Measurements from ENCODE around the gene FHIP1A. TPM values are rescaled to one million over a fixed set of nuclear protein-coding genes. Genes with fewer than 3 reads are reported as not detected.
A peak's percentile ranks its signal among the peaks of the same experiment; 100 is the strongest.

The FHIP1A gene
- total and polyA plus RNA-seq, 2 of the 13 experiments (the other 11 are each of a cell fraction or from before 2014, with no cell fraction given): 4.1 to 6.2 TPM

GRCh38 chr4:151361126-151361525 is 47.9 kb upstream of the FHIP1A start:
- Histone ChIP-seq H3K4me1 (ENCODE audit: insufficient read depth, low read length) (peaks cover 23% of the 10 kb centered on the region), H3K9ac (ENCODE audit: insufficient read depth, low read depth, low read length) (no peak overlapping the region), H3K4me2 (ENCODE audit: low read depth, low read length) (no peak overlapping the region), H3K27ac (ENCODE audit: extremely low read length, insufficient read depth, low read length) (no peak overlapping the region), H2AFZ (ENCODE audit: low read length) (no peak overlapping the region), H3K79me2 (ENCODE audit: insufficient read depth, low read length) (no peaks in the 10 kb centered on the region), H4K20me1 (ENCODE audit: insufficient read depth, low read length) (no peaks in the 10 kb centered on the region), H3K4me3 (replicated peaks in 1 of 3; ENCODE audit: insufficient read depth in 1 of 3, low read depth in 2 of 3, low read length in 3 of 3) (no peak overlapping the region), H3K9me3 (ENCODE audit: low read length) (no peaks in the 10 kb centered on the region), H3K36me3 (replicated peaks in 1 of 2; ENCODE audit: control insufficient read depth in 1 of 2, insufficient read depth in 2 of 2, low read length in 2 of 2) (no peaks in the 10 kb centered on the region), H3K27me3 (ENCODE audit: control insufficient read depth in 1 of 2, insufficient read depth in 2 of 2, low read length in 2 of 2) (no peaks in the 10 kb centered on the region; a peak in 1 of 5 replicates)
- ChIA-PET CTCF (ENCODE audit: low intra/inter-chr PET ratio, low total read pairs) (no interaction called here), POLR2A (interaction anchor here (2.1 kb wide), 1 partner anchor 36 kb away, joined by 10 read pairs; the partner anchor contains the start of gene SH3D19)
- DNase-seq (ENCODE audit: low spot score) (no peak), FAIRE-seq (no peak), ATAC-seq (no peak)
- BruUV-seq (replicated peaks): no TSS peak
- in situ Hi-C loops (cut with HindIII; ENCODE audit: extremely low pct_ligation_motif_present, low pct_unique_long_range_greater_than_20kb) (loop anchor here (5.0 to 25.0 kb wide), 2 partner anchors 79 to 249 kb away; no protein-coding TSS in a partner anchor), intact Hi-C loops (cut with micrococcal nuclease; ENCODE audit: unreplicated experiment) (loop anchor here (5.0 kb wide), 1 partner anchor 51 kb away; no protein-coding TSS in a partner anchor)
- WGBS (ENCODE audit: low lambda C conversion rate): 60% methylated on average over 2 of the region's 2 CpGs
- no peak for TF ChIP-seq SP5 (CRISPR knock-in tag; IDR thresholded peaks at IDR 0.05; ENCODE audit: borderline replicate concordance, low read depth)
- no peak for TF ChIP-seq ZBTB2 (CRISPR knock-in tag; IDR thresholded peaks at IDR 0.05; ENCODE audit: low read depth)
- TF ChIP-seq CEBPB (IDR thresholded peaks at IDR 0.05; ENCODE audit: borderline replicate concordance, low read depth, low read length): peak; percentile 80
- TF ChIP-seq ATM (IDR thresholded peaks at IDR 0.05; ENCODE audit: borderline replicate concordance): no peak
- TF ChIP-seq, protein P1, sequence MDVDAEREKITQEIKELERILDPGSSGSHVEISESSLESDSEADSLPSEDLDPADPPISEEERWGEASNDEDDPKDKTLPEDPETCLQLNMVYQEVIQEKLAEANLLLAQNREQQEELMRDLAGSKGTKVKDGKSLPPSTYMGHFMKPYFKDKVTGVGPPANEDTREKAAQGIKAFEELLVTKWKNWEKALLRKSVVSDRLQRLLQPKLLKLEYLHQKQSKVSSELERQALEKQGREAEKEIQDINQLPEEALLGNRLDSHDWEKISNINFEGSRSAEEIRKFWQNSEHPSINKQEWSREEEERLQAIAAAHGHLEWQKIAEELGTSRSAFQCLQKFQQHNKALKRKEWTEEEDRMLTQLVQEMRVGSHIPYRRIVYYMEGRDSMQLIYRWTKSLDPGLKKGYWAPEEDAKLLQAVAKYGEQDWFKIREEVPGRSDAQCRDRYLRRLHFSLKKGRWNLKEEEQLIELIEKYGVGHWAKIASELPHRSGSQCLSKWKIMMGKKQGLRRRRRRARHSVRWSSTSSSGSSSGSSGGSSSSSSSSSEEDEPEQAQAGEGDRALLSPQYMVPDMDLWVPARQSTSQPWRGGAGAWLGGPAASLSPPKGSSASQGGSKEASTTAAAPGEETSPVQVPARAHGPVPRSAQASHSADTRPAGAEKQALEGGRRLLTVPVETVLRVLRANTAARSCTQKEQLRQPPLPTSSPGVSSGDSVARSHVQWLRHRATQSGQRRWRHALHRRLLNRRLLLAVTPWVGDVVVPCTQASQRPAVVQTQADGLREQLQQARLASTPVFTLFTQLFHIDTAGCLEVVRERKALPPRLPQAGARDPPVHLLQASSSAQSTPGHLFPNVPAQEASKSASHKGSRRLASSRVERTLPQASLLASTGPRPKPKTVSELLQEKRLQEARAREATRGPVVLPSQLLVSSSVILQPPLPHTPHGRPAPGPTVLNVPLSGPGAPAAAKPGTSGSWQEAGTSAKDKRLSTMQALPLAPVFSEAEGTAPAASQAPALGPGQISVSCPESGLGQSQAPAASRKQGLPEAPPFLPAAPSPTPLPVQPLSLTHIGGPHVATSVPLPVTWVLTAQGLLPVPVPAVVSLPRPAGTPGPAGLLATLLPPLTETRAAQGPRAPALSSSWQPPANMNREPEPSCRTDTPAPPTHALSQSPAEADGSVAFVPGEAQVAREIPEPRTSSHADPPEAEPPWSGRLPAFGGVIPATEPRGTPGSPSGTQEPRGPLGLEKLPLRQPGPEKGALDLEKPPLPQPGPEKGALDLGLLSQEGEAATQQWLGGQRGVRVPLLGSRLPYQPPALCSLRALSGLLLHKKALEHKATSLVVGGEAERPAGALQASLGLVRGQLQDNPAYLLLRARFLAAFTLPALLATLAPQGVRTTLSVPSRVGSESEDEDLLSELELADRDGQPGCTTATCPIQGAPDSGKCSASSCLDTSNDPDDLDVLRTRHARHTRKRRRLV (CRISPR knock-in tag; IDR thresholded peaks at IDR 0.05): no peak
- no peak for TF ChIP-seq ZNF530 (CRISPR knock-in tag; IDR thresholded peaks at IDR 0.05; ENCODE audit: low read depth)
- no peak for TF ChIP-seq ZNF674 (CRISPR knock-in tag; IDR thresholded peaks at IDR 0.05; ENCODE audit: low read depth)
- TF ChIP-seq ZNF251 (CRISPR knock-in tag; IDR thresholded peaks at IDR 0.05): no peak
- peak; percentile 57 for TF ChIP-seq CEBPG (CRISPR knock-in tag; IDR thresholded peaks at IDR 0.05)
- 0 out of 2 replicates have a peak, but pooled peaks have one; percentile 7 for TF ChIP-seq RARA (CRISPR knock-in tag; IDR thresholded peaks at IDR 0.05)
- TF ChIP-seq SMAD9 (CRISPR knock-in tag; IDR thresholded peaks at IDR 0.05): no peak
- TF ChIP-seq CREBL2 (CRISPR knock-in tag; IDR thresholded peaks at IDR 0.05; ENCODE audit: borderline replicate concordance): no peak
- TF ChIP-seq ZBTB20 (CRISPR knock-in tag; IDR thresholded peaks at IDR 0.05; ENCODE audit: borderline replicate concordance, low read depth): no peak
- no peak for TF ChIP-seq RELA (CRISPR knock-in tag; IDR thresholded peaks at IDR 0.05)
- TF ChIP-seq SP140L (CRISPR knock-in tag; IDR thresholded peaks at IDR 0.05; ENCODE audit: borderline replicate concordance): no peak
- no peak for TF ChIP-seq THAP11 (CRISPR knock-in tag; IDR thresholded peaks at IDR 0.05)
- peak; percentile 20 for TF ChIP-seq HNRNPK (IDR thresholded peaks at IDR 0.05; ENCODE audit: low read depth, low read length, poor library complexity, severe bottlenecking)

Measured in HepG2 (cell line).